HepG2 (cell line): ENCODE results near the gene PXMP4. TPM values are rescaled to one million over a fixed set of nuclear protein-coding genes. Genes with fewer than 3 reads are reported as not detected.

Experiments used
- DPF2 ChIP-seq: sonication (generic); formaldehyde crosslinking; IDR thresholded peaks from 2 replicates; pipeline ENCODE4 v1.4.0; 2020; ENCODE audit warnings: mild to moderate bottlenecking, low read depth, missing genetic modification reagents, borderline replicate concordance
- HDAC1 ChIP-seq: sonication (generic); formaldehyde crosslinking; IDR thresholded peaks from 2 replicates; pipeline ENCODE4 v1.5.1; 2020; ENCODE audit warnings: mild to moderate bottlenecking, missing genetic modification reagents
- HNF4G ChIP-seq, 2 experiments: sonication (generic) in 1 of 2; formaldehyde crosslinking in 1 of 2; IDR thresholded peaks; 2 replicates each; pipeline versions ENCODE4 v1.4.0 to v1.6.1; 2011 to 2020; ENCODE audit warnings: borderline replicate concordance in 2 of 2, low read depth in 2 of 2, mild to moderate bottlenecking in 2 of 2, low read length in 1 of 2, missing genetic modification reagents in 1 of 2, moderate library complexity in 1 of 2
- MXI1 ChIP-seq: IDR thresholded peaks from 3 replicates; pipeline ENCODE4 v1.6.1; 2012; ENCODE audit warnings: low read depth, low read length, inconsistent platforms, borderline replicate concordance
- NFIB ChIP-seq: sonication (generic); formaldehyde crosslinking; IDR thresholded peaks from 2 replicates; pipeline ENCODE4 v1.9.0; 2021; ENCODE audit warnings: missing genetic modification reagents, mild to moderate bottlenecking, borderline replicate concordance
- RAD21 ChIP-seq: fragments of 450-650 bp; formaldehyde crosslinking; IDR thresholded peaks from 2 replicates; pipeline ENCODE4 v1.5.0; 2020; ENCODE audit warnings: mild to moderate bottlenecking
- RBAK ChIP-seq: sonication (generic); formaldehyde crosslinking; IDR thresholded peaks from 2 replicates; pipeline ENCODE4 v1.5.1; 2020; ENCODE audit warnings: mild to moderate bottlenecking, missing genetic modification reagents
- SMAD1 ChIP-seq: sonication (generic); formaldehyde crosslinking; IDR thresholded peaks from 2 replicates; pipeline ENCODE4 v1.4.0; 2020; ENCODE audit warnings: missing genetic modification reagents, low read depth, mild to moderate bottlenecking, borderline replicate concordance
- STAG1 ChIP-seq: sonication (generic); formaldehyde crosslinking; IDR thresholded peaks from 2 replicates; pipeline ENCODE4 v1.4.0; 2020; ENCODE audit warnings: missing genetic modification reagents
- TAF1 ChIP-seq: sonication (generic); formaldehyde crosslinking; IDR thresholded peaks from 2 replicates; pipeline ENCODE4 v1.4.0; 2020; ENCODE audit warnings: missing genetic modification reagents
- YEATS4 ChIP-seq: sonication (generic); formaldehyde crosslinking; IDR thresholded peaks from 2 replicates; pipeline ENCODE4 v1.4.0; 2020; ENCODE audit warnings: missing genetic modification reagents, borderline replicate concordance
- ZFP1 ChIP-seq: IDR thresholded peaks from 2 replicates; pipeline ENCODE4 v1.6.1; 2016
- ZFYVE20 ChIP-seq: sonication (generic); formaldehyde crosslinking; IDR thresholded peaks from 2 replicates; pipeline ENCODE4 v1.8.0; 2023; ENCODE audit warnings: low read depth, mild to moderate bottlenecking, moderate library complexity, missing genetic modification reagents, borderline replicate concordance
- ZKSCAN5 ChIP-seq: sonication (generic); formaldehyde crosslinking; IDR thresholded peaks from 2 replicates; pipeline ENCODE4 v1.5.1; 2020; ENCODE audit warnings: mild to moderate bottlenecking, missing genetic modification reagents
- ZNF207 ChIP-seq: fragments of 450-650 bp; IDR thresholded peaks from 2 replicates; pipeline ENCODE4 v1.6.1; 2016; ENCODE audit warnings: antibody characterized with exemption, borderline replicate concordance
- ZNF225 ChIP-seq: sonication (generic); formaldehyde crosslinking; IDR thresholded peaks from 2 replicates; pipeline ENCODE4 v1.4.0; 2020; ENCODE audit warnings: mild to moderate bottlenecking, missing genetic modification reagents
- ZNF343 ChIP-seq: sonication (generic); formaldehyde crosslinking; IDR thresholded peaks from 2 replicates; pipeline ENCODE4 v1.4.0; 2020; ENCODE audit warnings: mild to moderate bottlenecking, missing genetic modification reagents
- ZNF816 ChIP-seq: sonication (generic); formaldehyde crosslinking; IDR thresholded peaks from 2 replicates; pipeline ENCODE4 v1.8.0; 2022; ENCODE audit warnings: missing genetic modification reagents, mild to moderate bottlenecking, borderline replicate concordance
- polyA plus RNA-seq, 8 experiments: library from polyadenylated mRNA; depleted of rRNA in 3 of 8; stranded (reverse) in 7 of 8; unstranded in 1 of 8; fragments of >200 nt; fragmentation: Illumina TruSeq in 4 of 8; extraction: Trizol in 4 of 8; gene quantifications; 2 replicates each; pipeline versions ENCODE4 v1.2.1 to v1.2.3, GENCODE V29; 2011 to 2016; ENCODE audit warnings: low read depth in 4 of 8, missing spikeins in 1 of 8, mixed read lengths in 1 of 8; ENCODE audit not compliant: insufficient read depth in 1 of 8
- total RNA-seq, 5 experiments: library from RNA; depleted of rRNA; stranded (reverse); fragments of >200 nt; fragmentation: Illumina TruSeq; extraction: Trizol; gene quantifications; 2 replicates each; pipeline ENCODE4 v1.2.3, GENCODE V29; 2016; ENCODE audit warnings: low read depth in 1 of 5
- TF ChIP-seq, protein P1 (sequence below): sonication (generic); formaldehyde crosslinking; IDR thresholded peaks from 2 replicates; pipeline ENCODE4 v1.4.0; 2020; ENCODE audit warnings: missing genetic modification reagents, low read depth, mild to moderate bottlenecking, borderline replicate concordance
- TF ChIP-seq, protein P2 (sequence below): sonication (generic); formaldehyde crosslinking; IDR thresholded peaks from one replicate; pipeline ENCODE4 v1.5.1; 2020; ENCODE audit warnings: mild to moderate bottlenecking, missing genetic modification reagents; ENCODE audit errors: not compliant biosample characterization

Gene PXMP4
- total and polyA plus RNA-seq, 2 of the 13 experiments (the other 11 are each of a cell fraction or from before 2014, with no cell fraction given): not detected

DNA sequence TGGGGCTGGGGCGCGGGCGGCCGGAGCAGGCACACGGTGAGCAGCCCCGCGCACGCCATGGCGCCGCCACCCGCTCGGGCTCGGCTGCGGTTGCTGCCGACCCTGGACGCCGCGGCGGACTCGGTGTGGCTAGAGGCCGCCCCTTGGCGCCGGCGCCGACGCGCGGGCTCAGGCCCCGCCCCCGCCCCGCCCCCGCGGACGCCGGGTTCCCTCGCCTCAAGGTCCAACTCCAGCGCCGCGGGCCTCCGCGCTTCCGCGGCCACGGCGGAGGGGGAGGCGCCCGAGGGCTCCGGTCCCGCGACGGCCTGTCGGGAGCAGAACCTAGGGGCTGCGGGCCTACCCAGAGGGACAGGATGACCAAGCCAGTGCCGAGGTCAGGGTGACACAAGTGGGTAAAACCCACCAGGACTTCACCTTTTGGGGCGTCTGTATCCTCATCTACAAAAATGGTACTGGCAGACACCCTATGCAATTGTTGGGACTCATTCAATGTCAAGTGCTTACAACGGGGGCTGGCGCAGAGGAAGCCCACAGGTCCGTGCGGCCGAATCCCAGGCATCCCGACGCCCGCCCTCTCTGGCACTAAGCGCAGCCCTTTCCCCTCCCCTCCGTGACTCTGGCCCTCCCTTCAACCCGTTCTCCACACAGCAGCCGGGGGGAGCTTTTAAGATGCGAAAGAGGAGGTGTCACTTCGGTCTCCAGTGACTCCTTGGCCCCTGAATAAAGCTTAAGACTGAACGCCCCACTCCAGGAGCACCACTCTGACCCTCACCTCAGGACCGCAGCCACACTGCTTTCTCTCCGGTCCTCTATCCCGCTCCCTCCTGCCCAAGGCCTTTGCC is 45.6 kb downstream of the PXMP4 start, which contains the start of gene NECAB3 (continued):
- TF ChIP-seq RAD21 (peak; percentile 80), YEATS4 (CRISPR knock-in tag) (peak; percentile 97), STAG1 (CRISPR knock-in tag) (peak; percentile 16), HNF4G (IDR thresholded peaks at IDR 0.05; ENCODE audit: borderline replicate concordance, low read depth, low read length) (peak; percentile 63; the same call in 1 of the 2 replicates), HNF4G (CRISPR knock-in tag; IDR thresholded peaks at IDR 0.05; ENCODE audit: borderline replicate concordance, low read depth) (no peak), ZNF207 (no peak), MXI1 (peak; percentile 87; the same call in 2 of the 3 replicates), ZNF816 (CRISPR knock-in tag) (peak; percentile 98), ZNF343 (CRISPR knock-in tag) (peak; percentile 81; the same call in 1 of the 2 replicates), ZFP1 (CRISPR knock-in tag) (peak; percentile 28; the same call in 1 of the 2 replicates), ZKSCAN5 (no peak), RBAK (CRISPR knock-in tag) (0 out of 2 replicates have a peak, but pooled peaks have one; percentile 16), DPF2 (no peak; the same call in 1 of the 2 replicates), ZNF225 (CRISPR knock-in tag) (peak; percentile 84; the same call in 1 of the 2 replicates), HDAC1 (CRISPR knock-in tag) (peak; percentile 95), TAF1 (CRISPR knock-in tag) (peak; percentile 71), SMAD1 (no peak; the same call in 1 of the 2 replicates), ZFYVE20 (peak; percentile 85; the same call in 1 of the 2 replicates), NFIB (peak; percentile 69; the same call in 1 of the 2 replicates)
- TF ChIP-seq, protein P1, sequence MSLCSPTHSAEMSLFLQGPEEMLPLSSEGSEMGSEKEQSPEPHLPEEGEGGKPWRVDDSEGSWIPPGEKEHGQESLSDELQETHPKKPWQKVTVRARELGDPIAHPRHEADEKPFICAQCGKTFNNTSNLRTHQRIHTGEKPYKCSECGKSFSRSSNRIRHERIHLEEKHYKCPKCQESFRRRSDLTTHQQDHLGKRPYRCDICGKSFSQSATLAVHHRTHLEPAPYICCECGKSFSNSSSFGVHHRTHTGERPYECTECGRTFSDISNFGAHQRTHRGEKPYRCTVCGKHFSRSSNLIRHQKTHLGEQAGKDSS (CRISPR knock-in tag): peak; percentile 65
- TF ChIP-seq, protein P2, sequence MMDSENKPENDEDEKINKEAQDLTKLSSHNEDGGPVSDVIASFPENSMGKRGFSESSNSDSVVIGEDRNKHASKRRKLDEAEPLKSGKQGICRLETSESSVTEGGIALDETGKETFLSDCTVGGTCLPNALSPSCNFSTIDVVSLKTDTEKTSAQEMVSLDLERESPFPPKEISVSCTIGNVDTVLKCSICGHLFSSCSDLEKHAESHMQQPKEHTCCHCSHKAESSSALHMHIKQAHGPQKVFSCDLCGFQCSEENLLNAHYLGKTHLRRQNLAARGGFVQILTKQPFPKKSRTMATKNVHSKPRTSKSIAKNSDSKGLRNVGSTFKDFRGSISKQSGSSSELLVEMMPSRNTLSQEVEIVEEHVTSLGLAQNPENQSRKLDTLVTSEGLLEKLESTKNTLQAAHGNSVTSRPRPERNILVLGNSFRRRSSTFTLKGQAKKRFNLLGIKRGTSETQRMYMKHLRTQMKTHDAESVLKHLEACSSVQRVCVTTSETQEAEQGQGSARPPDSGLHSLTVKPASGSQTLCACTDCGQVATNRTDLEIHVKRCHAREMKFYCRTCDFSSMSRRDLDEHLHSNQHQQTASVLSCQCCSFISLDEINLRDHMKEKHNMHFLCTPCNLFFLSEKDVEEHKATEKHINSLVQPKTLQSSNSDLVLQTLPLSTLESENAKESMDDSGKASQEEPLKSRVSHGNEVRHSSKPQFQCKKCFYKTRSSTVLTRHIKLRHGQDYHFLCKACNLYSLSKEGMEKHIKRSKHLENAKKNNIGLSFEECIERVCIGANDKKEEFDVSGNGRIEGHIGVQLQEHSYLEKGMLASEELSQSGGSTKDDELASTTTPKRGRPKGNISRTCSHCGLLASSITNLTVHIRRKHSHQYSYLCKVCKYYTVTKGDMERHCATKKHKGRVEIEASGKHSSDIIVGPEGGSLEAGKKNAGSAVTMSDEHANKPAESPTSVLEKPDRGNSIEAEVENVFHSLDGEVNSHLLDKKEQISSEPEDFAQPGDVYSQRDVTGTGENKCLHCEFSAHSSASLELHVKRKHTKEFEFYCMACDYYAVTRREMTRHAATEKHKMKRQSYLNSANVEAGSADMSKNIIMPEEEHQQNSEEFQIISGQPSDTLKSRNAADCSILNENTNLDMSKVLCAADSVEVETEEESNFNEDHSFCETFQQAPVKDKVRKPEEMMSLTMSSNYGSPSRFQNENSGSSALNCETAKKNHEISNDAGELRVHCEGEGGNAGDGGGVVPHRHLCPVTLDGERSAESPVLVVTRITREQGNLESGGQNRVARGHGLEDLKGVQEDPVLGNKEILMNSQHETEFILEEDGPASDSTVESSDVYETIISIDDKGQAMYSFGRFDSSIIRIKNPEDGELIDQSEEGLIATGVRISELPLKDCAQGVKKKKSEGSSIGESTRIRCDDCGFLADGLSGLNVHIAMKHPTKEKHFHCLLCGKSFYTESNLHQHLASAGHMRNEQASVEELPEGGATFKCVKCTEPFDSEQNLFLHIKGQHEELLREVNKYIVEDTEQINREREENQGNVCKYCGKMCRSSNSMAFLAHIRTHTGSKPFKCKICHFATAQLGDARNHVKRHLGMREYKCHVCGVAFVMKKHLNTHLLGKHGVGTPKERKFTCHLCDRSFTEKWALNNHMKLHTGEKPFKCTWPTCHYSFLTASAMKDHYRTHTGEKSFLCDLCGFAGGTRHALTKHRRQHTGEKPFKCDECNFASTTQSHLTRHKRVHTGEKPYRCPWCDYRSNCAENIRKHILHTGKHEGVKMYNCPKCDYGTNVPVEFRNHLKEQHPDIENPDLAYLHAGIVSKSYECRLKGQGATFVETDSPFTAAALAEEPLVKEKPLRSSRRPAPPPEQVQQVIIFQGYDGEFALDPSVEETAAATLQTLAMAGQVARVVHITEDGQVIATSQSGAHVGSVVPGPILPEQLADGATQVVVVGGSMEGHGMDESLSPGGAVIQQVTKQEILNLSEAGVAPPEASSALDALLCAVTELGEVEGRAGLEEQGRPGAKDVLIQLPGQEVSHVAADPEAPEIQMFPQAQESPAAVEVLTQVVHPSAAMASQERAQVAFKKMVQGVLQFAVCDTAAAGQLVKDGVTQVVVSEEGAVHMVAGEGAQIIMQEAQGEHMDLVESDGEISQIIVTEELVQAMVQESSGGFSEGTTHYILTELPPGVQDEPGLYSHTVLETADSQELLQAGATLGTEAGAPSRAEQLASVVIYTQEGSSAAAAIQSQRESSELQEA (CRISPR knock-in tag): peak; percentile 81
